Measurements from ENCODE around the gene SLC18A3.
A peak's percentile ranks its signal among the peaks of the same experiment; 100 is the strongest.

SLC18A3 gene

GRCh38 chr10:49596836-49597235 is 13.3 kb upstream of the SLC18A3 start:
- no peak for DNase-seq

- DNase-seq, result no peak
Observed at GRCh38 chr10:49597426-49598163, 12.5 kb upstream of the SLC18A3 start.

GRCh38 chr10:49598164-49598856 is 11.8 kb upstream of the SLC18A3 start:
- no peak for DNase-seq

- no peak for DNase-seq
Observed at GRCh38 chr10:49598986-49599385, 11.1 kb upstream of the SLC18A3 start.

GRCh38 chr10:49599546-49599945 is 10.6 kb upstream of the SLC18A3 start:
- no peak for DNase-seq

- no peak for DNase-seq
Observed at GRCh38 chr10:49600046-49600445, 10.1 kb upstream of the SLC18A3 start.

- DNase-seq, result no peak
Observed at GRCh38 chr10:49600781-49601400, 9.2 kb upstream of the SLC18A3 start.

GRCh38 chr10:49601857-49602256 is 8.3 kb upstream of the SLC18A3 start:
- DNase-seq, result peak; percentile 72

- peak; percentile 67 for DNase-seq
Observed at GRCh38 chr10:49602380-49603023, 7.6 kb upstream of the SLC18A3 start.

- peak; percentile 81 for DNase-seq
Observed at GRCh38 chr10:49605216-49605938, 4.7 kb upstream of the SLC18A3 start.

GRCh38 chr10:49605939-49606509 is 4.1 kb upstream of the SLC18A3 start:
- DNase-seq, result peak; percentile 81

GRCh38 chr10:49606981-49607535 is 3.1 kb upstream of the SLC18A3 start:
- DNase-seq, result peak; percentile 20

GRCh38 chr10:49608166-49609005 is 1.7 kb upstream of the SLC18A3 start:
- DNase-seq, result no peak

GRCh38 chr10:49609006-49609282 is 1.2 kb upstream of the SLC18A3 start:
- DNase-seq, result peak; percentile 27

GRCh38 chr10:49609283-49610113 is 612 bp upstream of the SLC18A3 start:
- DNase-seq, result peak; percentile 47

GRCh38 chr10:49610458-49611165 is 502 bp downstream of the SLC18A3 start:
- no peak for DNase-seq

GRCh38 chr10:49611166-49611815 is 1.2 kb downstream of the SLC18A3 start:
- peak; percentile 21 for DNase-seq

GRCh38 chr10:49611816-49612512 is 1.9 kb downstream of the SLC18A3 start:
- no peak for DNase-seq
